ENCODE data around the gene CISD2.
"Not testable (repeated sequence)": the region's sequence is repeated elsewhere in the genome, so short reads cannot be mapped to it uniquely, and the experiment has no call there.

Gene CISD2

DNA sequence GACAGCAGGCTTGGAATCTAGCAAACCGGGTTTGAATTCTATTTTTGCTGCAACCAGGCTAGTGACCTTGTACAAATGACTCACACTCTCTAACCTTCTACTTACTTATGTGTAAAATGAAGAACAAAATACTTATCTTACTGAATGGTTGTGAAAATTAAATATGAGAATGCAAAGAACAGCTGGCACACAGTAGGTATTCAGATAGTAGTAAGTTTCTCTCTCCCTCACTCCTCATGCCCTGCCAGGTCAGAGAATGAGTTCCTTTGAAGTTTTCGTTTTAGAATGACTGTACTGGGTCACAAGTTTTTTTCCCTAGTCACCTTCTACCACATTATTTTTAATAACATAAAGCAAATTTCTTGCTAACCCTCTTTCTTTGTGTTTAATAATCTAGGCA lies 33.0 kb downstream of the CISD2 start:
- TF ChIP-seq CTCF (conservative IDR thresholded peaks at IDR 0.05; ENCODE audit: low read length): no peak
- no peak overlapping the region for H3K4me3 ChIP-seq (ENCODE audit: low read length)
- no peak for DNase-seq (ENCODE audit: low read depth)

- no peak for TF ChIP-seq CTCF (conservative IDR thresholded peaks at IDR 0.05; ENCODE audit: low read length)
- no peak for DNase-seq (ENCODE audit: low read depth)
These were observed 50.1 kb downstream of the CISD2 start for GRCh38 chr4:102918859-102919258.

GRCh38 chr4:102919697-102920096 lies 50.9 kb downstream of the CISD2 start:
- DNase-seq (ENCODE audit: low read depth); H3K4me3 ChIP-seq (ENCODE audit: low read length): not testable (repeated sequence)

More at GRCh38 chr4:102918859-102919258, 50.1 kb downstream of the CISD2 start:
- H3K4me3 ChIP-seq (ENCODE audit: low read length): no peak overlapping the region

- TF ChIP-seq CTCF (conservative IDR thresholded peaks at IDR 0.05; ENCODE audit: low read length): no peak
- no peak for DNase-seq (ENCODE audit: low read depth)
These were observed 66.9 kb downstream of the CISD2 start for GRCh38 chr4:102935716-102936115.

GRCh38 chr4:102938063-102938462 lies 69.3 kb downstream of the CISD2 start:
- H3K4me3 ChIP-seq (ENCODE audit: low read length); DNase-seq (ENCODE audit: low read depth): not testable (repeated sequence)

More at GRCh38 chr4:102935716-102936115, 66.9 kb downstream of the CISD2 start:
- H3K4me3 ChIP-seq (ENCODE audit: low read length): no peak overlapping the region

Data from AG10803 (cell line).